Stimulated activated CD4-positive, alpha-beta T cell treated with anti-CD3 and anti-CD28 coated beads, Interleukin-4, amount 100 ng/mL, for 4 hours (primary cell): ENCODE measurements around the gene MGST1.
"Not testable (repeated sequence)": the region's sequence is repeated elsewhere in the genome, so short reads cannot be mapped to it uniquely, and the experiment has no call there.

Experiments used
- DNase-seq, 2 experiments: peaks; one replicate each; pipeline ENCODE4 v3.0.0-alpha.2; 2020

Gene MGST1

DNA sequence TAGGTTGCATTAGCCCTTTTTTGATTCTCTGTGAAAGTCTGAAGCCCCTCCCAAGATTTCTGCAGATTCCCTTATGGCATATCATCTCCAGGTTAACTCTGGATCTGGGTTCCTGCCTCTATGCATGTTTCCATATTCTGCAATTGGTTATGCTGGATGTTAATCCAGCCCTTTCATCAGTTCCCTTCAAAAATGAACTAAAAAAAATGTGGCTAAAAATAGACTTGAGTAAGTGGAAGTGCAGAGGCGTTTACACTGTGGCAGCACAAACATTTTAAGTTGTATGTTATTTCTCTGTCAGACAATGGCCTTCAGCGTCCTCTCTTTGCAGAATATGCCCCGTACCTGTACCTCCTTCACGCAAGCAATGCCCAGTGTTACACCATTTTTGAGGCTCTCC, 11.4 kb downstream of the MGST1 start:
- DNase-seq, result no peak

GRCh38 chr12:16359512-16360491, 12.4 kb downstream of the MGST1 start:
- DNase-seq, result no peak

DNA sequence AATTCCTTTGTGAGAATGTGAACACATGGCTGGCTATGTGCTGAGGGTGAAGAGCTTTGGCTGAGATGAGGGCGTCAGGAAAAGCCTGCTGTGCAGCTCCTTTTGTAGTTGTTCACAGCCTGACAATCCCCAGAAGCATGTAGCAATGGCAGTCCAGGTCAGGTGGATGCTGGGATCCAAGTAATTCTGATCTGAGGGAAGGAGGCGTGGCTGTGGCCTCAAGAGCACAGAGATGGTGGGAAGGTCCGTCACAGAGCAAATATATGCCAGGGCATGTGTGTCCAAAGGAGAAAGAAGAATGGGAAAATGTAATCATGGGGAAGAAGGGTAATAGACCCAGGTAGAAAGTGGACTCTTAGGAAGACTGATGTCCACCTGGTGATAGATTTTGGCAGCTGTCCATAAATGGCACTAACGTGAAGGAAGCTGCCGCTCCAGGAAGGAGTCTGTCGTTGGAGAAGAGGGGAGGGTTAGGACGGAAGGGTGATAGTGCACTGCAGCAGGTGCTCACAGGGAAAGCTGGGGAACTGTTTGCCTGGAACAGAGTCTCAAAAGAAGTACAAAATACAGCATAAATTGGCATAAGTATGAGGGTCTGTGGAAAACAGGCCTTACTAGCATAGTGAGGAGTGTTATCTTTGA, 13.8 kb downstream of the MGST1 start:
- DNase-seq, result no peak

DNA sequence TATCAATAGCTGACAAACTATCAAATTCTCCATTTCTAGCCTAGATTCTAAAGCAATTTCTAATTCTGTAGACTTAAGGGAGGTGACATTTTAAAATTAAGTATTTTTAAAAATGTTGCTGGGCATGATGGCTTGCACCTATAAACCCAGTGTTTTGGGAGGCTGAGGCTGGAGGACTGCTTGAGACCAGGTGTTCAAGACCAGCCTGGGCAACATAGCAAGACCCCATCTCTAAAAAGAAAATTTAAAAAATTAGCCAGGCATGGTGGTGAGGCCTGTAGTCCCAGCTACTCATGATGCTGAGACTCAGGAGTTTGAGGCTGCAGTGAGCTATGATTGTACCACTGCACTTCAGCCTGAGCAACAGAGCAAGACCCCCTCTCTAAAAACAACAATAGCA, 15.1 kb downstream of the MGST1 start:
- no peak for DNase-seq

DNA sequence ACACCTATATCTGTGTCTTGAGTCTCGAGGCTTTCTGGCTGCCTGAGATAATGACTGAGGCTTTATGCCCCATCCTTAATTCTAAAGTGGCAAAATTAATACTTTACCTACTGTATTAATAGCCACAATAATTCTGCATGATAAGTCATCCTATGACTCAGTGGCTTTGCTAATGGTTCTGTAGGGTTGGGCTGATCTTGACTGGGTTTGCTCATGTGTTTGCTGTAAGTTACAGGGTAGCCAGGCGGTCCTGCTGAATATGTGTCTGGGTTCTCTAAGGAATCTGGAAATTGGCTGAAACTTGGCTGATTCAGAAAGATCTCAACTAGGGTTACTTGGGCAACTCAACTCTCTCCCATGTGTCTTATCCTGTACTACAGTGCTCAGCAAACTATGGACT, 21.7 kb downstream of the MGST1 start:
- DNase-seq, result no peak

- DNase-seq, result no peak
These were observed 22.7 kb downstream of the MGST1 start for GRCh38 chr12:16370096-16370495.

DNA sequence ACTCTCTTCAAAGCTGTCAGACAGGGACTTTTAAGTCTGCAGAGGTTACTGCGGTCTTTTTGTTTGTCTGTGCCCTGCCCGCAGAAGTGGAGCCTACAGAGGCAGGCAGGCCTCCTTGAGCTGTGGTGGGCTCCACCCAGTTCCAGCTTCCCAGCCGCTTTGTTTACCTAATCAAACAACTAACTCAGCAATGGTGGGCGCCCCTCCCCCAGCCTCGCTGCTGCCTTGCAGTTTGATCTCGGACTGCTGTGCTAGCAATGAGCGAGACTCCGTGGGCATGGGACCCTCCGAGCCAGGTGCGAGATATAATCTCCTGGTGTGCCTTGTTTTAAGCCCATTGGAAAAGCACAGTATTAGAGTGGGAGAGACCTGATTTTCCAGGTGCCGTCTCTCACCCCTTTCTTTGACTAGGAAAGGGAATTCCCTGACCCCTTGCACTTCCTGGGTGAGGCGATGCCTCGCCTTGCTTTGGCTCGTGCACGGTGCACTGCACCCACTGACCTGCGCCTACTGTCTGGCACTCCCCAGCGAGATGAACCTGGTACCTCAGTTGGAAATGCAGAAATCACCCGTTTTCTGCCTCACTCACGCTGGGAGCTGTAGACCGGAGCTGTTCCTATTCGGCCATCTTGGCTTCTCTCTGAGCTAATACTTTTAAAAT, 35.3 kb downstream of the MGST1 start:
- DNase-seq, result not testable (repeated sequence)

- no peak for DNase-seq
These were observed 37.3 kb downstream of the MGST1 start for GRCh38 chr12:16384732-16385131.

- DNase-seq, result no peak
These were observed 38.6 kb downstream of the MGST1 start for GRCh38 chr12:16385782-16386646.

DNA sequence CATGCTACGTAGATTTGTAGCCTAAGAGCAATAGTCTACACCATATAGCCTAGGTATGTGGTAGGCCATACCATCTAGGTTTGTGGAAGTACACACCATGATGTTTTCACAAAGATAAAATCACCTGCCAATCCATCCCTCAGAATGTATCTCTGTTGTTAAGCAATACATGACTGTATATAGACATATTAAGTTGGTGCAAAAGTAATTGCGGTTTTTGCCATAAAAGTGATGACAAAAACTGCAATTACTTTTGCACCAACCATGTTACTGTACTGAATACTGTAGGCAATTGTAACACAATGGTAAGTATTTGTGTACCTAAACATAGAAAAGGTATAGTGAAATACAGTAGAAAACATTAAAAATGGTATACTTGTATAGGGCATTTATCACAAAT, 40.5 kb downstream of the MGST1 start:
- DNase-seq, result no peak

DNA sequence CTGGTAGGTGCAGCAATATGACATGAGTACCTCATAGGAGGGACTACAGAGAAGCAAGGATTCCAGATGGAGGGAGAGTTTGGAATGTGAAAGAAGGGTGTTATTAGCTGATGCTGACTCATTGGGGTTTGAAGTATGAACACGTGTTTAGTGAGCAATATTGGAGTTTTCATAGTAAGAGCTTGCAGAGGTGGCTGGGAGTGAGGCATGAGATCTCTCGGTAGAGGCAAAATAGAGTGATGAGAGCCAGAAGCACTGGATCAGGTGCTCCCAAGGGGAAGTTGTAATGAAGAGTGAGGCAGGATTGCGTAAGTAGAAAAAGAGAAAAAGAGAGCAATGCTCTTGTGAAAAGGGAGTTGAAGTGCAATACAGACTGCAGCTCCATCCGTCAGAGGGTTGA, 42.1 kb downstream of the MGST1 start:
- DNase-seq, result no peak

GRCh38 chr12:16392846-16393535, 45.5 kb downstream of the MGST1 start:
- DNase-seq, result no peak

DNA sequence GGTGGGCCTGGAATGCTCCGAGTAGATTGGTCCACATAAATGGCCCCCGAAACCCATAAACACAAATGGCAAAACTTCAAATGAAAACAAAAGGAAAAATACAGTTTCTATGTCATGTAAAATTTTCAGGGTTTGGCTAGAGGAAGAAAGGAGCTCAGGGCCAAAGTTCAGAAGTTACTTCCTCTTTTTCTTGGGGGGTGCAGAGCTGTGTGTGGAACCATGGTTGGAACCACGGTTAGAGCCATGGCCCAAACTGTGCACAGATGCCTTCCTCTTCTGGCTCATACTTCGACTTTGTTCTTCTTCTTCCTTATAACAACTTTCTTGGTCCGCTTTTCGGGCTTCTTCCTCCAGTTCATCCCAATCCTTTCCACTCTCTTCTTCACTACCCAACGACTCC, 51.7 kb downstream of the MGST1 start:
- no peak for DNase-seq

DNA sequence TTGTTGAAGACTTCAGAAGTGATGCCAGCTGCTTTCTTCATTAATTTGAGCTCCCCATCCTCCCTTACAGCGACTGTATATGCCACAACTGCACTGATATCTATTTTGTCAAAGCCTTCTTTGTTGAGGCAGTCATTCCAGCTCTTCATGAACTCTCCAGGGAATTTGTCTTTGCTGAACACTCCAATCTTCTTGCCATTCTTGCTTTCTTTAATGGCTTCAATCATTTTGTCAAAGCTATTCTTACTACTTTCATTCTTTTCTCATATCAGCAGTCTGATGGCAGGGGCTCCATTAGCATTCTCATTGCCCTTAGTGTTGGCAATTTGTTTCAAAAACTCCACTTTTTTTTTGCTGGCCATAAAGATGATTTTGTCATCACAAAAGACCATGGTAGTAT, 54.4 kb downstream of the MGST1 start:
- DNase-seq, result not testable (repeated sequence)

DNA sequence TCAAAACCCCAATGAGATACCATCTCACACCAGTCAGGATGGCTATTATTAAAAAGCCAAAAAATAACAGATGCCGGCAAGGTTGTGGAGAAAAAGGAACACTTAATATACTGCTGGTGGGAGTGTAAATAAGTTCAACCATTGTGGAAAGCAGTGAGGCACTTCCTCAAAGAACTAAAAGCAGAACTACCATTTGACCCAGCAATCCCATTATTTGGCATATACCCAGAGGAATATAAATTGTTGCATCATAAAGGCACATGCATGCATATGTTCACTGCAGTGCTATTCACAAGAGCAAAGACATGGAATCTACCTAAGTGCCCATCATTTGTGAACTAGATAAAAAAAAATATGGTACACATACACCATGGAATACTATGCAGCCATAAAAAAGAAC, 59.9 kb downstream of the MGST1 start:
- no peak for DNase-seq
